A204.1 (cell line): Measurements from ENCODE around the gene MYT1.

Experiments used
- FAIRE-seq: peaks from 2 replicates; lab custom pipeline; 2012; peaks lifted over from hg19 to GRCh38; lab: Jason Lieb, UNC

Gene MYT1

GRCh38 chr20:64219202-64219601 is 55.0 kb downstream of the MYT1 start:
- no peak for FAIRE-seq

GRCh38 chr20:64219730-64220129 is 55.5 kb downstream of the MYT1 start:
- no peak for FAIRE-seq

- no peak for FAIRE-seq
Measured at GRCh38 chr20:64220420-64220819, 56.2 kb downstream of the MYT1 start.

GRCh38 chr20:64220891-64221527 is 56.8 kb downstream of the MYT1 start:
- no peak for FAIRE-seq

- FAIRE-seq, result no peak
Measured at GRCh38 chr20:64222291-64222735, 58.1 kb downstream of the MYT1 start.

- FAIRE-seq, result no peak
Measured at GRCh38 chr20:64222851-64223525, 58.7 kb downstream of the MYT1 start.

GRCh38 chr20:64223526-64224067 is 59.3 kb downstream of the MYT1 start:
- FAIRE-seq, result no peak

GRCh38 chr20:64224351-64225170 is 60.3 kb downstream of the MYT1 start:
- no peak for FAIRE-seq

- FAIRE-seq, result no peak
Measured at GRCh38 chr20:64225171-64225595, 60.9 kb downstream of the MYT1 start.

GRCh38 chr20:64225828-64226598 is 61.8 kb downstream of the MYT1 start:
- FAIRE-seq, result no peak

GRCh38 chr20:64226686-64227580 is 62.7 kb downstream of the MYT1 start:
- FAIRE-seq, result no peak

- FAIRE-seq, result no peak
Measured at GRCh38 chr20:64228086-64228653, 63.9 kb downstream of the MYT1 start.

GRCh38 chr20:64228751-64229506 is 64.7 kb downstream of the MYT1 start:
- FAIRE-seq, result no peak

GRCh38 chr20:64229507-64230061 is 65.3 kb downstream of the MYT1 start:
- FAIRE-seq, result no peak

GRCh38 chr20:64230461-64231145 is 66.4 kb downstream of the MYT1 start:
- no peak for FAIRE-seq

GRCh38 chr20:64231621-64232550 is 67.6 kb downstream of the MYT1 start:
- no peak for FAIRE-seq

GRCh38 chr20:64232794-64233193 is 68.5 kb downstream of the MYT1 start:
- FAIRE-seq, result no peak

- FAIRE-seq, result no peak
Measured at GRCh38 chr20:64233725-64234124, 69.5 kb downstream of the MYT1 start.
